AG10803 (cell line): ENCODE data around the gene LRP5.

Experiments used
- DNase-seq: peaks from one replicate; pipeline ENCODE4 v3.0.0; 2010; ENCODE audit warnings: low read depth
- H3K4me3 ChIP-seq: 2 replicates; pipeline ENCODE4 v1.5.1; 2011; ENCODE audit warnings: mild to moderate bottlenecking, low read length, control low read depth
- TF ChIP-seq, protein P1 (sequence below): conservative IDR thresholded peaks from 2 replicates; pipeline ENCODE4 v1.5.1; 2011; ENCODE audit warnings: mild to moderate bottlenecking, low read length, control low read depth, inconsistent platforms

The LRP5 gene

GRCh38 chr11:68418648-68419047, 106.3 kb downstream of the LRP5 start:
- no peak for DNase-seq
- TF ChIP-seq, protein P1, sequence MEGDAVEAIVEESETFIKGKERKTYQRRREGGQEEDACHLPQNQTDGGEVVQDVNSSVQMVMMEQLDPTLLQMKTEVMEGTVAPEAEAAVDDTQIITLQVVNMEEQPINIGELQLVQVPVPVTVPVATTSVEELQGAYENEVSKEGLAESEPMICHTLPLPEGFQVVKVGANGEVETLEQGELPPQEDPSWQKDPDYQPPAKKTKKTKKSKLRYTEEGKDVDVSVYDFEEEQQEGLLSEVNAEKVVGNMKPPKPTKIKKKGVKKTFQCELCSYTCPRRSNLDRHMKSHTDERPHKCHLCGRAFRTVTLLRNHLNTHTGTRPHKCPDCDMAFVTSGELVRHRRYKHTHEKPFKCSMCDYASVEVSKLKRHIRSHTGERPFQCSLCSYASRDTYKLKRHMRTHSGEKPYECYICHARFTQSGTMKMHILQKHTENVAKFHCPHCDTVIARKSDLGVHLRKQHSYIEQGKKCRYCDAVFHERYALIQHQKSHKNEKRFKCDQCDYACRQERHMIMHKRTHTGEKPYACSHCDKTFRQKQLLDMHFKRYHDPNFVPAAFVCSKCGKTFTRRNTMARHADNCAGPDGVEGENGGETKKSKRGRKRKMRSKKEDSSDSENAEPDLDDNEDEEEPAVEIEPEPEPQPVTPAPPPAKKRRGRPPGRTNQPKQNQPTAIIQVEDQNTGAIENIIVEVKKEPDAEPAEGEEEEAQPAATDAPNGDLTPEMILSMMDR: no peak
- H3K4me3 ChIP-seq: no peak overlapping the region

DNA sequence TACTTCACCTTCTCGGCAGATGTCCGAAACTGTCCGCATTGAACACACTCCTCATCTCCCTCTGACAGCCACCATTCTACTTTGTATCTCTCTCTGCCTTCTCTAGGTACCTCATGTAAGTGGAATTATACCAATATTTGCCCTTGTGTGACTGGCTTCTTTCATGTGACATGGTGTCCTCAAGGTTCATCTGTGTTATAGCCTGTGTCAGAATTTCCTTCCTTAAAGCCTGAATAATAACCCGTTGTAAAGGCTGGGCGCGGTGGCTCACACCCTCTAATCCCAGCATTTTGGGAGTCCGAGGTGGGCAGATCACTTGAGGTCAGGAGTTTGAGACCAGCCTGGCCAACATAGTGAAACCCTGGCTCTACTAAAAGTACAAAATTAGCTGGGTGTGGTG, 107.8 kb downstream of the LRP5 start:
- TF ChIP-seq, protein P1: no peak
- no peak for DNase-seq
- H3K4me3 ChIP-seq: no peak overlapping the region

DNA sequence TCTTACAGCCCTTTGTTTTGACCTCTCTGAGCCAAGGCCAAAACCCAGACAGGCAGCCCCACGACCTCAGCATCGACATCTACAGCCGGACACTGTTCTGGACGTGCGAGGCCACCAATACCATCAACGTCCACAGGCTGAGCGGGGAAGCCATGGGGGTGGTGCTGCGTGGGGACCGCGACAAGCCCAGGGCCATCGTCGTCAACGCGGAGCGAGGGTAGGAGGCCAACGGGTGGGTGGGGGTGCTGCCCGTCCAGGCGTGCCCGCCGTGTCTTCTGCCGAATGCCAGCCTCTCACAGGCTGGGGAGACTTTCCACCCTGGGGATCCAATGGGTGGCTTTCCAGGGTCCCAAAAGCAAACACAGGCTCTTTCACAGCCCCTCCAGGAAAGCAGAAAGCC, 111.1 kb downstream of the LRP5 start:
- TF ChIP-seq, protein P1: no peak
- DNase-seq: no peak
- no peak overlapping the region for H3K4me3 ChIP-seq

- TF ChIP-seq, protein P1: no peak
- no peak for DNase-seq
- H3K4me3 ChIP-seq: no peak overlapping the region
These were observed 111.8 kb downstream of the LRP5 start for GRCh38 chr11:68424101-68424632.

DNA sequence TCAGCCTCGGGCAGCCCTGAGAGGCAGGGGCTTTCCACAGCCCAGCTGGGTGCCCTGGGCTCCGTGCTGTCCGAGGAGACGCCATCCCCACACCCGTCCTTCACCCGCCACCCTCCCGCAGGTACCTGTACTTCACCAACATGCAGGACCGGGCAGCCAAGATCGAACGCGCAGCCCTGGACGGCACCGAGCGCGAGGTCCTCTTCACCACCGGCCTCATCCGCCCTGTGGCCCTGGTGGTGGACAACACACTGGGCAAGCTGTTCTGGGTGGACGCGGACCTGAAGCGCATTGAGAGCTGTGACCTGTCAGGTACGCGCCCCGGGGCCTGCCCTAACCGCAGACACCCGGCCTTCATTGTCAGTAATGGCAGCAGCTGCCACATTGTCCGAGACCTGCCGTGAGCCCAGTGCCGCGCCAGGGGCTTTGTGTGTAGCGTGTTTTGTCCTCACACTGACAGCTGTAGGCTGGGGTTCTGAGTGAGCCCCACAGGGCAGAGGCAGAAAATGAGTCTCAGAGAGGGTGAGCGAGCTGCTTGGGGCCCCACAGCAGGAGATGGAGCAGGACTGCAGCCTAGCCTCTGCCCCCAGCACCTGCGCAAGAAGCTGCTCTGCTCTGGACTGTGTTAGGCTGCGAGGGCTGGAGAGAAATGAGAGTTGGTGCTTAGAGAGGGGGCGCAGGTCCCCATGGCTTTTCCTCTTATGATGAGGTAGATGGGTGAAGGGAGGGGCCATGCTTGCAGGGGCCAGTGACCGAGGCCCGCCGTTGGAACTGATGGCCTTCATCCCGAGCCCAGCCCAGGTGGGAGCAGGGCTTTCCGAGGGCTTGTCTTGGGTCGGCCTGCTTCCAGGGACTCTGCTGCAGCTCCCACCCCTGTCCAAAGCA, 112.8 kb downstream of the LRP5 start:
- TF ChIP-seq, protein P1: no peak
- no peak for DNase-seq
- H3K4me3 ChIP-seq: no peak overlapping the region

DNA sequence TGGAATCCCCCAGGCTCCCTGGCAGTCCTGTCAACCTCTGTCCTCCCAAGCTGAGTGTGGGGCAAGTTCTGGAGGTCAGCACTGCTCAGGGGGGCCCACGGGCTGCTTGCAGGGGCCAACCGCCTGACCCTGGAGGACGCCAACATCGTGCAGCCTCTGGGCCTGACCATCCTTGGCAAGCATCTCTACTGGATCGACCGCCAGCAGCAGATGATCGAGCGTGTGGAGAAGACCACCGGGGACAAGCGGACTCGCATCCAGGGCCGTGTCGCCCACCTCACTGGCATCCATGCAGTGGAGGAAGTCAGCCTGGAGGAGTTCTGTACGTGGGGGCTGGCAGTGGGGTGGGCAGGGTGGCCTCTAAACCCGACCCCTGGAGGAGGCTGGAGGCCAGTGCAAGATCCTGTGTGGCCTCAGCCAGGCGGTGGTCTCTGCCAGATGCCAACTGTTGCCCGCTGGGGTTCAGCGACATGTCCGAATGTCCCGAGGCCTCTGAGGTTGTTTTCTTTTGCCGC, 113.5 kb downstream of the LRP5 start:
- no peak for DNase-seq
- H3K4me3 ChIP-seq: no peak overlapping the region
- TF ChIP-seq, protein P1: no peak

DNA sequence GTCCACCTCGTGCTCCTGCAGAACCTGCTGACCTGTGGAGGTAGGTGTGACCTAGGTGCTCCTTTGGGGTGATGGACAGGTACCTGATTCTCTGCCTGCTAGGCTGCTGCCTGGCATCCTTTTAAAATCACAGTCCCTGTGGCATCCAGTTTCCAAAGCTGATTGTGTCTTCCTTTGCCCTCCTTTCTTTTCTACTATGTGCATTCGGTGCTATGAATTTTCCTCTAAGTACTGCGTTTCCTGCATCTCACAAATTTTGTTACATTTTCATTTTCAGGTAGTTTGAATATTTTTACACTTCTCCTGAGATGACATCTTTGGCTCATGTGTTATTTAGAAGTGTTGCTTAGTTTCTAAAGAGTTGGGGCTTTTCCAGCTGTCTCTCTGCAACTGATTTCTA, 117.3 kb downstream of the LRP5 start:
- TF ChIP-seq, protein P1: no peak
- DNase-seq: no peak
- H3K4me3 ChIP-seq: no peak overlapping the region
